HCT116 (cell line): Measurements from ENCODE around the gene HACD4. TPM values are rescaled to one million over a fixed set of nuclear protein-coding genes. Genes with fewer than 3 reads are reported as not detected.

Source experiments
- ATAC-seq: fragments of 200-7000 bp; cut with Tn5 transposase; 2 replicates; pipeline ENCODE4 v1.9.1; 2020; ENCODE audit warnings: mild to moderate bottlenecking, moderate library complexity
- BruUV-seq: library from RNA; stranded (reverse); fragments of 400-500 nt; replicated peaks from 2 replicates; lab custom pipeline; 2021; lab: Mats Ljungman, UMichigan
- CTCF ChIA-PET: fragments of 300-600 bp; sonication (Branson Sonifier 250); formaldehyde crosslinking; loops from one replicate; lab custom pipeline; 2021; ENCODE audit warnings: antibody characterized with exemption; lab: Charles Lee
- POLR2A ChIA-PET: fragments of 300-600, 350-600 bp; sonication (Branson Sonifier 250); formaldehyde crosslinking; loops from one replicate; lab custom pipeline; 2021; ENCODE audit warnings: antibody characterized with exemption; lab: Charles Lee
- RAD21 ChIA-PET, 2 experiments: fragments of 300-600 bp; sonication (Branson Sonifier 250); formaldehyde crosslinking; loops; one replicate each; lab custom pipeline; 2023; ENCODE audit warnings: low total read pairs in 2 of 2; ENCODE audit not compliant: uncharacterized antibody in 2 of 2, unreplicated experiment in 2 of 2, low non-redundant PET in 1 of 2; lab: Charles Lee
- DNase-seq: peaks from one replicate; pipeline ENCODE4 v3.0.0-alpha.2; 2010; ENCODE audit warnings: low read depth, low spot score
- H2AFZ ChIP-seq: fragments of 200-600 bp; shearing (Covaris generic), sonication (generic); 2 replicates; pipeline ENCODE4 v1.6.1; 2017; ENCODE audit warnings: low read depth, mixed run types, mixed read lengths, antibody characterized with exemption, low read length; ENCODE audit not compliant: poor library complexity, severe bottlenecking
- H3K27ac ChIP-seq: 2 replicates; pipeline ENCODE4 v1.5.1; 2012; ENCODE audit warnings: low read depth, low read length
- H3K27me3 ChIP-seq: fragments of 200-600 bp; sonication (generic); 2 replicates; pipeline ENCODE4 v1.6.1; 2016; ENCODE audit warnings: mixed run types, low read length, mixed read lengths; ENCODE audit not compliant: insufficient read depth
- H3K36me3 ChIP-seq, 2 experiments: fragments of 200-500 bp in 1 of 2; fragments of 200-600 bp in 1 of 2; sonication (Bioruptor generic) in 1 of 2; sonication (generic) in 1 of 2; 2 replicates each; pipeline versions ENCODE4 v1.5.1 to v1.6.1; 2014 to 2016; ENCODE audit warnings: low read length in 2 of 2, inconsistent platforms in 1 of 2, mixed read lengths in 1 of 2, mixed run types in 1 of 2; ENCODE audit not compliant: insufficient read depth in 2 of 2, control insufficient read depth in 1 of 2
- H3K4me1 ChIP-seq, 2 experiments: fragments of 200-600 bp in 1 of 2; sonication (generic) in 1 of 2; 2 replicates each; pipeline versions ENCODE4 v1.5.1 to v1.6.1; 2012 to 2017; ENCODE audit warnings: low read length in 2 of 2, inconsistent platforms in 1 of 2, mild to moderate bottlenecking in 1 of 2, mixed read lengths in 1 of 2, mixed run types in 1 of 2, moderate library complexity in 1 of 2; ENCODE audit not compliant: insufficient read depth in 2 of 2, control insufficient read depth in 1 of 2
- H3K4me2 ChIP-seq: fragments of 200-600 bp; sonication (generic); 2 replicates; pipeline ENCODE4 v1.6.1; 2017; ENCODE audit warnings: mixed run types, low read length, mixed read lengths
- H3K4me3 ChIP-seq, 2 experiments: fragments of 200-600 bp in 1 of 2; sonication (generic) in 1 of 2; replicated peaks in 1 of 2; 2 replicates each; pipeline ENCODE4 v1.5.1; 2011 to 2016; ENCODE audit warnings: low read length in 2 of 2, control low read depth in 1 of 2, low read depth in 1 of 2, mild to moderate bottlenecking in 1 of 2, mixed read lengths in 1 of 2, mixed run types in 1 of 2
- H3K79me2 ChIP-seq: fragments of 200-600 bp; sonication (generic); 2 replicates; pipeline ENCODE4 v1.6.1; 2017; ENCODE audit warnings: mild to moderate bottlenecking, mixed run types, low read length, moderate library complexity, mixed read lengths; ENCODE audit not compliant: insufficient read depth
- H3K9ac ChIP-seq: fragments of 200-600 bp; sonication (generic); 2 replicates; pipeline ENCODE4 v1.6.1; 2016; ENCODE audit warnings: low read length, mixed read lengths
- H3K9me2 ChIP-seq: fragments of 200-600 bp; sonication (generic), shearing (Covaris generic); 2 replicates; pipeline ENCODE4 v1.6.1; 2017; ENCODE audit warnings: mixed run types, mild to moderate bottlenecking, moderate library complexity; ENCODE audit not compliant: insufficient read depth
- H3K9me3 ChIP-seq, 2 experiments: fragments of 200-500 bp in 1 of 2; fragments of 200-600 bp in 1 of 2; sonication (Bioruptor generic) in 1 of 2; sonication (generic) in 1 of 2; 2 replicates each; pipeline ENCODE4 v1.6.1; 2014 to 2017; ENCODE audit warnings: low read length in 2 of 2, mixed read lengths in 2 of 2, inconsistent platforms in 1 of 2, low read depth in 1 of 2, mild to moderate bottlenecking in 1 of 2, mixed run types in 1 of 2, moderate library complexity in 1 of 2; ENCODE audit not compliant: control insufficient read depth in 1 of 2, insufficient read depth in 1 of 2
- H4K20me1 ChIP-seq: fragments of 200-600 bp; sonication (generic), shearing (Covaris generic); 2 replicates; pipeline ENCODE4 v1.6.1; 2017; ENCODE audit warnings: mixed run types, mild to moderate bottlenecking, moderate library complexity; ENCODE audit not compliant: insufficient read depth
- CBX3 ChIP-seq: IDR thresholded peaks from 2 replicates; pipeline ENCODE4 v1.6.1; 2012; ENCODE audit warnings: low read depth
- CEBPB ChIP-seq: IDR thresholded peaks from 2 replicates; pipeline ENCODE4 v1.6.1; 2012; ENCODE audit warnings: low read depth
- POLR2A ChIP-seq: IDR thresholded peaks from 2 replicates; pipeline ENCODE4 v1.7.0; 2011; ENCODE audit warnings: borderline replicate concordance; ENCODE audit not compliant: insufficient read depth, insufficient read length; ENCODE audit errors: extremely low read depth
- RAD21 ChIP-seq: IDR thresholded peaks from 2 replicates; pipeline ENCODE4 v1.6.1; 2012; ENCODE audit warnings: low read depth, mild to moderate bottlenecking
- YY1 ChIP-seq: IDR thresholded peaks from 2 replicates; pipeline ENCODE4 v1.6.1; 2011; ENCODE audit warnings: low read length, low read depth, moderate library complexity, mild to moderate bottlenecking; ENCODE audit not compliant: insufficient replicate concordance; ENCODE audit errors: extremely low read depth
- ZFX ChIP-seq: fragments of 450-650 bp; IDR thresholded peaks from 2 replicates; pipeline ENCODE4 v1.6.1; 2017
- ZNF274 ChIP-seq: fragments of 200-500 bp; sonication (Bioruptor generic); IDR thresholded peaks from 2 replicates; pipeline ENCODE4 v1.6.1; 2014; ENCODE audit warnings: mild to moderate bottlenecking, low read depth, low read length, inconsistent platforms
- intact Hi-C: fragments of 100-400 bp; cut with micrococcal nuclease; formaldehyde crosslinking; loops from 2 replicates; pipeline ENCODE4 v1.10.0; 2022
- total RNA-seq: library from RNA; stranded (reverse); gene quantifications from one replicate; pipeline ENCODE4 v1.2.1, GENCODE V29; 2021; ENCODE audit not compliant: unreplicated experiment
- TF ChIP-seq, protein P1 (sequence below): IDR thresholded peaks from 2 replicates; pipeline ENCODE4 v1.6.1; 2012
- TF ChIP-seq, protein P2 (sequence below): IDR thresholded peaks from 2 replicates; pipeline ENCODE4 v1.6.1; 2012; ENCODE audit warnings: low read depth

HACD4 gene
- total RNA-seq, 1 experiment from 2014 or later: not detected

DNA sequence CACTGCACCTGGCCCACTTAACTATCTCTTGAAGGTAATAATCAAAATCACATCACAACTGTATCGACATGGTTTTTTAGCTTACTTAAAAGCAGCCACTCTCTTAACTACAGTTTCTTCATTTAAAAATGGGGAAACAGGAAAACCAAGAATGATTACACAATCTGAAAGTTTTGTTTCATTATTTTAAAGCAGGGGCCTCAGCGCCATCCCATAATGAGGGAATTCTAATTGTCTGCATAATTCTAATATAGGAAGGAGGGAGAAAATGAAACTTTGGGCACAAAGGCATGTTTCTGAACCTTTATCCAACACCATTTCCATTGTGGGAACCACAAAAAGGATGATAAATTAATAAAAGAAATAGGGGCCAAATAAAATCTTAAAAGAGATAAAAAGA lies 7.6 kb downstream of the HACD4 start:
- no peaks in the 10 kb centered on the region for H3K4me1 ChIP-seq
- no peak overlapping the region for H3K9ac ChIP-seq
- no peaks in the 10 kb centered on the region for H3K9me2 ChIP-seq
- DNase-seq: no peak
- no peaks in the 10 kb centered on the region for H3K79me2 ChIP-seq
- ATAC-seq: no peak
- BruUV-seq: no TSS peak
- no peak overlapping the region for H2AFZ ChIP-seq
- POLR2A ChIA-PET: no interaction called here
- intact Hi-C loops: no loop called here
- H3K4me2 ChIP-seq: no peak overlapping the region
- CTCF ChIA-PET: no interaction called here
- H3K27ac ChIP-seq: no peak overlapping the region
- TF ChIP-seq, protein P1, sequence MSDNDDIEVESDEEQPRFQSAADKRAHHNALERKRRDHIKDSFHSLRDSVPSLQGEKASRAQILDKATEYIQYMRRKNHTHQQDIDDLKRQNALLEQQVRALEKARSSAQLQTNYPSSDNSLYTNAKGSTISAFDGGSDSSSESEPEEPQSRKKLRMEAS: no peak
- TF ChIP-seq ZNF274 (no peak), ZFX (no peak), CBX3 (no peak)
- H3K9me3 ChIP-seq: no peaks in the 10 kb centered on the region
- no peaks in the 10 kb centered on the region for H3K27me3 ChIP-seq
- no peaks in the 10 kb centered on the region for H4K20me1 ChIP-seq
- RAD21 ChIA-PET: no interaction called here
- no peak overlapping the region for H3K4me3 ChIP-seq
- no peaks in the 10 kb centered on the region for H3K36me3 ChIP-seq

- ATAC-seq: no peak
- intact Hi-C loops: no loop called here
- Histone ChIP-seq H3K27ac (no peak overlapping the region), H3K9ac (no peak overlapping the region), H2AFZ (no peak overlapping the region), H3K4me3 (no peak overlapping the region), H4K20me1 (no peaks in the 10 kb centered on the region), H3K4me2 (no peak overlapping the region), H3K4me1 (no peaks in the 10 kb centered on the region), H3K36me3 (no peaks in the 10 kb centered on the region), H3K9me2 (no peaks in the 10 kb centered on the region), H3K9me3 (no peaks in the 10 kb centered on the region), H3K27me3 (no peaks in the 10 kb centered on the region), H3K79me2 (no peaks in the 10 kb centered on the region)
- BruUV-seq: no TSS peak
- POLR2A ChIA-PET: no interaction called here
- TF ChIP-seq, protein P2, sequence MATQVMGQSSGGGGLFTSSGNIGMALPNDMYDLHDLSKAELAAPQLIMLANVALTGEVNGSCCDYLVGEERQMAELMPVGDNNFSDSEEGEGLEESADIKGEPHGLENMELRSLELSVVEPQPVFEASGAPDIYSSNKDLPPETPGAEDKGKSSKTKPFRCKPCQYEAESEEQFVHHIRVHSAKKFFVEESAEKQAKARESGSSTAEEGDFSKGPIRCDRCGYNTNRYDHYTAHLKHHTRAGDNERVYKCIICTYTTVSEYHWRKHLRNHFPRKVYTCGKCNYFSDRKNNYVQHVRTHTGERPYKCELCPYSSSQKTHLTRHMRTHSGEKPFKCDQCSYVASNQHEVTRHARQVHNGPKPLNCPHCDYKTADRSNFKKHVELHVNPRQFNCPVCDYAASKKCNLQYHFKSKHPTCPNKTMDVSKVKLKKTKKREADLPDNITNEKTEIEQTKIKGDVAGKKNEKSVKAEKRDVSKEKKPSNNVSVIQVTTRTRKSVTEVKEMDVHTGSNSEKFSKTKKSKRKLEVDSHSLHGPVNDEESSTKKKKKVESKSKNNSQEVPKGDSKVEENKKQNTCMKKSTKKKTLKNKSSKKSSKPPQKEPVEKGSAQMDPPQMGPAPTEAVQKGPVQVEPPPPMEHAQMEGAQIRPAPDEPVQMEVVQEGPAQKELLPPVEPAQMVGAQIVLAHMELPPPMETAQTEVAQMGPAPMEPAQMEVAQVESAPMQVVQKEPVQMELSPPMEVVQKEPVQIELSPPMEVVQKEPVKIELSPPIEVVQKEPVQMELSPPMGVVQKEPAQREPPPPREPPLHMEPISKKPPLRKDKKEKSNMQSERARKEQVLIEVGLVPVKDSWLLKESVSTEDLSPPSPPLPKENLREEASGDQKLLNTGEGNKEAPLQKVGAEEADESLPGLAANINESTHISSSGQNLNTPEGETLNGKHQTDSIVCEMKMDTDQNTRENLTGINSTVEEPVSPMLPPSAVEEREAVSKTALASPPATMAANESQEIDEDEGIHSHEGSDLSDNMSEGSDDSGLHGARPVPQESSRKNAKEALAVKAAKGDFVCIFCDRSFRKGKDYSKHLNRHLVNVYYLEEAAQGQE: no peak
- TF ChIP-seq RAD21: no peak
- TF ChIP-seq ZNF274: no peak
- TF ChIP-seq YY1: no peak
- TF ChIP-seq CEBPB: no peak
- no peak for TF ChIP-seq POLR2A
- CTCF ChIA-PET: no interaction called here
- RAD21 ChIA-PET: no interaction called here
- no peak for DNase-seq
Measured at GRCh38 chr9:21018177-21018576, 13.3 kb downstream of the HACD4 start.
